ENCODE measurements around the gene GYPB. TPM values are rescaled to one million over a fixed set of nuclear protein-coding genes. Genes with fewer than 3 reads are reported as not detected.
"Not testable (repeated sequence)": the region's sequence is repeated elsewhere in the genome, so short reads cannot be mapped to it uniquely, and the experiment has no call there.

The GYPB gene
- total and polyA plus RNA-seq, 9 of the 15 experiments (the other 6 are each of a cell fraction or from before 2014, with no cell fraction given): 16.9 to 205 (median 65.8) TPM

DNA sequence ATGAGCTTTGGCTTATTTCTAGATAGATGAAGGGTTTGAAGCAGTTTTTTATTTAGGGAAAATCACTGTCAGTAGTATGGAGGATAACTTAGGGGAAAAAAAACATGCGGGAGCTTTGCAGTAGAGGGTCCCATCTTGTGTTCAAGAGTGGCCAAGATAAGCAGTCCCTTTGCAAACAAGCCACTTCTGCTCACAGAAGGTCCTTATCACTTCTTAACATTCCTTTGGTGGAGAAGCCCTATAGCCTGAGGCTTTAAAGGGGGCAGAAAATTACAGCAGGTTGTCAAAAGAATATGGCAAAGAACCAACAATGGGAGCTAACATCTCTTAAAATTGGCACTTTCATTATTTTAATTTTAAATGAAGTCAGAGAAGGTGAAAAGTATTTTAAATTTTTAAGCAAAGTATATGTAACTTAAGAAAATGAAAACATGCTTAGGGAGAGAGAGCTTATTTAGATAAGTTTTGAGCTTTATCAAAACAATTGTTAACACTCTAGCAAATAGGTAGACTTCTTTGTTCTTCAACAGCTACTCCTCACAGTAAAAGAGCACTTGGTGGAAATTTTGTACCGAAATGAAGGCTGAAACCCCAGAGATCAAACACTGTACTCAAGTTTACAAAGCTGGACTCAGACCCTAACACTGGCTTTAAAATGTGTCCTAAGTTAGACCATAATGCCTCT, 15.8 kb downstream of the GYPB start (continued):
- TF ChIP-seq, protein P1, sequence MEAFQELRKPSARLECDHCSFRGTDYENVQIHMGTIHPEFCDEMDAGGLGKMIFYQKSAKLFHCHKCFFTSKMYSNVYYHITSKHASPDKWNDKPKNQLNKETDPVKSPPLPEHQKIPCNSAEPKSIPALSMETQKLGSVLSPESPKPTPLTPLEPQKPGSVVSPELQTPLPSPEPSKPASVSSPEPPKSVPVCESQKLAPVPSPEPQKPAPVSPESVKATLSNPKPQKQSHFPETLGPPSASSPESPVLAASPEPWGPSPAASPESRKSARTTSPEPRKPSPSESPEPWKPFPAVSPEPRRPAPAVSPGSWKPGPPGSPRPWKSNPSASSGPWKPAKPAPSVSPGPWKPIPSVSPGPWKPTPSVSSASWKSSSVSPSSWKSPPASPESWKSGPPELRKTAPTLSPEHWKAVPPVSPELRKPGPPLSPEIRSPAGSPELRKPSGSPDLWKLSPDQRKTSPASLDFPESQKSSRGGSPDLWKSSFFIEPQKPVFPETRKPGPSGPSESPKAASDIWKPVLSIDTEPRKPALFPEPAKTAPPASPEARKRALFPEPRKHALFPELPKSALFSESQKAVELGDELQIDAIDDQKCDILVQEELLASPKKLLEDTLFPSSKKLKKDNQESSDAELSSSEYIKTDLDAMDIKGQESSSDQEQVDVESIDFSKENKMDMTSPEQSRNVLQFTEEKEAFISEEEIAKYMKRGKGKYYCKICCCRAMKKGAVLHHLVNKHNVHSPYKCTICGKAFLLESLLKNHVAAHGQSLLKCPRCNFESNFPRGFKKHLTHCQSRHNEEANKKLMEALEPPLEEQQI (IDR thresholded peaks at IDR 0.05): 0 out of 2 replicates have a peak, but pooled peaks have one; percentile 49
- 0 out of 2 replicates have a peak, but pooled peaks have one; percentile 49 for TF ChIP-seq PML (IDR thresholded peaks at IDR 0.05; ENCODE audit: low read length)
- peak in 1 of 2 experiments; percentile 50; a peak in 1 of 4 replicates for TF ChIP-seq HDAC1 (IDR thresholded peaks at IDR 0.05)
- peak; percentile 91 for TF ChIP-seq TAL1 (IDR thresholded peaks at IDR 0.05)
- TF ChIP-seq TEAD4 (IDR thresholded peaks at IDR 0.05; ENCODE audit: low read length): peak; percentile 86
- TF ChIP-seq TEAD4 (CRISPR knock-in tag; IDR thresholded peaks at IDR 0.05; ENCODE audit: borderline replicate concordance): not testable (repeated sequence)
- 0 out of 2 replicates have a peak, but pooled peaks have one; percentile 24 for TF ChIP-seq SMAD4 (CRISPR knock-in tag; conservative IDR thresholded peaks at IDR 0.05)
- 0 out of 2 replicates have a peak, but pooled peaks have one; percentile 27 for TF ChIP-seq LEF1 (IDR thresholded peaks at IDR 0.05)
- peak; percentile 89 for TF ChIP-seq DPF2 (IDR thresholded peaks at IDR 0.05)
- peak; percentile 30; the same call in 1 of the 2 replicates for TF ChIP-seq PKNOX1 (IDR thresholded peaks at IDR 0.05)
- peak; percentile 46; the same call in 1 of the 2 replicates for TF ChIP-seq POLR2AphosphoS5 (IDR thresholded peaks at IDR 0.05; ENCODE audit: control insufficient read depth, insufficient read depth, low read depth, low read length)
- TF ChIP-seq KDM1A (IDR thresholded peaks at IDR 0.05): peak; percentile 90 to 92
- 0 out of 4 replicates have a peak, but pooled peaks of 1 of the 2 experiments have one; percentile 21 for TF ChIP-seq RCOR1 (IDR thresholded peaks at IDR 0.05; ENCODE audit: borderline replicate concordance in 1 of 2, low read depth in 2 of 2, low read length in 2 of 2)
- TF ChIP-seq CC2D1A (IDR thresholded peaks at IDR 0.05): peak; percentile 86; the same call in 1 of the 2 replicates
- TF ChIP-seq CBFA2T2 (conservative IDR thresholded peaks at IDR 0.05): peak; percentile 94
- TF ChIP-seq RBM25 (IDR thresholded peaks at IDR 0.05; ENCODE audit: low read depth, low read length, severe bottlenecking): peak; percentile 25
- TF ChIP-seq STAT5A (IDR thresholded peaks at IDR 0.05; ENCODE audit: borderline replicate concordance, low read length): peak; percentile 62; the same call in 1 of the 2 replicates
- peak; percentile 89 for TF ChIP-seq SMARCA4 (IDR thresholded peaks at IDR 0.05)
